K562 (cell line): ENCODE results near the gene MRPL2. TPM values are rescaled to one million over a fixed set of nuclear protein-coding genes. Genes with fewer than 3 reads are reported as not detected.
A peak's percentile ranks its signal among the peaks of the same experiment; 100 is the strongest.

Experiments used
- ATF1 ChIP-seq, 2 experiments: fragments of 450-650 bp in 1 of 2; IDR thresholded peaks; 2 replicates each; pipeline ENCODE4 v1.6.1; 2016; ENCODE audit warnings: missing compliant biosample characterization in 1 of 2, missing genetic modification characterization in 1 of 2
- ATF2 ChIP-seq: sonication (generic); formaldehyde crosslinking; IDR thresholded peaks from 2 replicates; pipeline ENCODE4 v1.8.1; 2022; ENCODE audit warnings: missing genetic modification reagents
- BCOR ChIP-seq: fragments of 450-650 bp; IDR thresholded peaks from 2 replicates; pipeline ENCODE4 v1.6.1; 2016
- E2F1 ChIP-seq: sonication (generic); formaldehyde crosslinking; IDR thresholded peaks from 2 replicates; pipeline ENCODE4 v1.8.1; 2023; ENCODE audit warnings: mild to moderate bottlenecking, missing genetic modification reagents, moderate library complexity
- E2F4 ChIP-seq: sonication (generic); formaldehyde crosslinking; IDR thresholded peaks from 2 replicates; pipeline ENCODE4 v1.8.0; 2022; ENCODE audit warnings: mild to moderate bottlenecking, low read depth, missing genetic modification reagents
- ETV1 ChIP-seq: fragments of 450-650 bp; conservative IDR thresholded peaks from 2 replicates; pipeline ENCODE4 v1.6.1; 2016; ENCODE audit warnings: missing genetic modification characterization, control low read depth, low read depth, missing compliant biosample characterization
- EZH2 ChIP-seq: IDR thresholded peaks from 2 replicates; pipeline ENCODE4 v1.6.1; 2012; ENCODE audit warnings: low read depth, mild to moderate bottlenecking, inconsistent platforms, low read length, borderline replicate concordance
- FIP1L1 ChIP-seq: fragments of 200-400 bp; formaldehyde crosslinking; IDR thresholded peaks from 2 replicates; pipeline ENCODE4 v1.6.1; 2018; ENCODE audit warnings: mild to moderate bottlenecking, low read depth, low read length; ENCODE audit not compliant: poor library complexity, severe bottlenecking
- FOXJ2 ChIP-seq: fragments of 200-800 bp; sonication (Bioruptor generic); IDR thresholded peaks from 2 replicates; pipeline ENCODE4 v1.6.1; 2016; ENCODE audit warnings: missing genetic modification characterization, missing compliant biosample characterization
- HMG20B ChIP-seq: fragments of 250-450 bp; sonication (Bioruptor Pico); IDR thresholded peaks from 2 replicates; pipeline ENCODE4 v1.5.0; 2021; ENCODE audit warnings: mild to moderate bottlenecking
- ID3 ChIP-seq, 2 experiments: fragments of 250-450 bp in 1 of 2; fragments of 450-650 bp in 1 of 2; sonication (Bioruptor Pico) in 1 of 2; IDR thresholded peaks; 2 replicates each; pipeline versions ENCODE4 v1.6.1 to v1.8.0; 2016 to 2021; ENCODE audit warnings: mild to moderate bottlenecking in 2 of 2, moderate library complexity in 2 of 2, missing compliant biosample characterization in 1 of 2, missing genetic modification characterization in 1 of 2
- ILK ChIP-seq: fragments of 450-650 bp; IDR thresholded peaks from 2 replicates; pipeline ENCODE4 v1.6.1; 2016; ENCODE audit warnings: missing genetic modification characterization, low read depth, mild to moderate bottlenecking, missing compliant biosample characterization, moderate library complexity, borderline replicate concordance
- KAT7 ChIP-seq: sonication (generic); formaldehyde crosslinking; IDR thresholded peaks from 2 replicates; pipeline ENCODE4 v1.8.0; 2022; ENCODE audit warnings: missing genetic modification reagents, mild to moderate bottlenecking, borderline replicate concordance
- KHSRP ChIP-seq: fragments of 450-650 bp; IDR thresholded peaks from 2 replicates; pipeline ENCODE4 v1.6.1; 2017
- MXI1 ChIP-seq: IDR thresholded peaks from 2 replicates; pipeline ENCODE4 v1.6.1; 2011; ENCODE audit warnings: low read depth, mild to moderate bottlenecking, improper control_type of control experiment, low read length
- NCOA6 ChIP-seq: fragments of 450-650 bp; IDR thresholded peaks from 2 replicates; pipeline ENCODE4 v1.6.1; 2017; ENCODE audit warnings: mild to moderate bottlenecking
- NFE2 ChIP-seq: IDR thresholded peaks from 2 replicates; pipeline ENCODE4 v1.6.1; 2014; ENCODE audit warnings: antibody characterized with exemption, low read depth
- RBM17 ChIP-seq: fragments of 200-400 bp; formaldehyde crosslinking; IDR thresholded peaks from 2 replicates; pipeline ENCODE4 v1.6.1; 2017; ENCODE audit warnings: low read depth, mild to moderate bottlenecking, low read length, borderline replicate concordance
- SP2 ChIP-seq: IDR thresholded peaks from 2 replicates; pipeline ENCODE4 v1.6.1; 2011; ENCODE audit warnings: mild to moderate bottlenecking, low read depth, low read length, moderate library complexity; ENCODE audit not compliant: poor library complexity, severe bottlenecking; ENCODE audit errors: extremely low read depth
- TCF15 ChIP-seq: fragments of 250-450 bp; sonication (Bioruptor Pico); IDR thresholded peaks from 2 replicates; pipeline ENCODE4 v1.8.0; 2022; ENCODE audit warnings: moderate library complexity, mild to moderate bottlenecking, inconsistent platforms
- XRCC5 ChIP-seq: fragments of 200-400 bp; formaldehyde crosslinking; IDR thresholded peaks from 2 replicates; pipeline ENCODE4 v1.6.1; 2017; ENCODE audit warnings: low read depth, mild to moderate bottlenecking, low read length
- ZEB2 ChIP-seq: fragments of 450-650 bp; IDR thresholded peaks from 2 replicates; pipeline ENCODE4 v1.6.1; 2016
- ZKSCAN8 ChIP-seq: fragments of 200-800 bp; sonication (Bioruptor generic); IDR thresholded peaks from 2 replicates; pipeline ENCODE4 v1.6.1; 2016; ENCODE audit warnings: missing genetic modification characterization, missing compliant biosample characterization
- ZNF217 ChIP-seq: sonication (generic); formaldehyde crosslinking; IDR thresholded peaks from 2 replicates; pipeline ENCODE4 v1.8.0; 2022; ENCODE audit warnings: mild to moderate bottlenecking, missing genetic modification reagents
- ZNF785 ChIP-seq: fragments of 250-450 bp; sonication (Bioruptor Pico); IDR thresholded peaks from 2 replicates; pipeline ENCODE4 v1.4.0; 2020; ENCODE audit warnings: mild to moderate bottlenecking
- polyA plus RNA-seq, 8 experiments: library from polyadenylated mRNA; depleted of rRNA in 4 of 8; stranded (reverse) in 5 of 8; unstranded in 3 of 8; fragments of >200 nt; fragmentation: Nextera tagmentation in 2 of 8; fragmentation: Illumina TruSeq in 1 of 8; extraction: Ambion mirVana in 2 of 8; extraction: Trizol in 1 of 8; gene quantifications; 2 replicates each; pipeline versions ENCODE4 v1.2.1 to v1.2.3, GENCODE V29; 2011 to 2014; ENCODE audit warnings: inconsistent platforms in 1 of 8, missing spikeins in 1 of 8
- total RNA-seq, 7 experiments: library from RNA; depleted of rRNA in 6 of 7; stranded (reverse); fragments of >200 nt in 6 of 7; fragmentation: Illumina TruSeq in 2 of 7; extraction: Trizol in 2 of 7; gene quantifications; 2 replicates each; pipeline versions ENCODE4 v1.2.1 to v1.2.3, GENCODE V29; 2011 to 2021; ENCODE audit warnings: low replicate concordance in 1 of 7

The MRPL2 gene
- total and polyA plus RNA-seq, 9 of the 15 experiments (the other 6 are each of a cell fraction or from before 2014, with no cell fraction given): 63.1 to 262 (median 121) TPM

- TF ChIP-seq E2F1 (CRISPR knock-in tag): peak; percentile 87
- TF ChIP-seq KHSRP: no peak
- peak; percentile 43; the same call in 1 of the 2 replicates for TF ChIP-seq E2F4 (CRISPR knock-in tag)
- no peak for TF ChIP-seq ATF2 (CRISPR knock-in tag)
- TF ChIP-seq NFE2: peak; percentile 14; the same call in 1 of the 2 replicates
- TF ChIP-seq ID3 (CRISPR knock-in tag; IDR thresholded peaks at IDR 0.05): no peak
- TF ChIP-seq ID3 (tag; IDR thresholded peaks at IDR 0.05): no peak
- peak; percentile 96 for TF ChIP-seq MXI1
- TF ChIP-seq ZKSCAN8: no peak
- peak; percentile 89 for TF ChIP-seq ETV1 (tag)
- no peak for TF ChIP-seq ILK (tag)
- TF ChIP-seq KAT7 (CRISPR knock-in tag): no peak
- TF ChIP-seq XRCC5: no peak
- no peak for TF ChIP-seq NCOA6
- TF ChIP-seq ZEB2: no peak
- no peak for TF ChIP-seq SP2
- TF ChIP-seq FOXJ2 (tag): peak; percentile 55; the same call in 1 of the 2 replicates
- TF ChIP-seq FIP1L1: no peak
- no peak for TF ChIP-seq ATF1 (CRISPR knock-in tag; IDR thresholded peaks at IDR 0.05)
- peak; percentile 94 for TF ChIP-seq ATF1 (tag; IDR thresholded peaks at IDR 0.05)
- no peak for TF ChIP-seq TCF15 (CRISPR knock-in tag)
- TF ChIP-seq BCOR: no peak
- TF ChIP-seq EZH2: no peak
- TF ChIP-seq ZNF785: no peak
- no peak for TF ChIP-seq RBM17
- TF ChIP-seq ZNF217 (CRISPR knock-in tag): no peak
- no peak for TF ChIP-seq HMG20B (CRISPR knock-in tag)
These were observed 45.3 kb downstream of the MRPL2 start, which contains the start of the genes KLHDC3 and MEA1 (continued) for GRCh38 chr6:43013843-43014433.
